ENCODE measurements around the gene NTSR1.
A peak's percentile ranks its signal among the peaks of the same experiment; 100 is the strongest.

Gene NTSR1

DNA sequence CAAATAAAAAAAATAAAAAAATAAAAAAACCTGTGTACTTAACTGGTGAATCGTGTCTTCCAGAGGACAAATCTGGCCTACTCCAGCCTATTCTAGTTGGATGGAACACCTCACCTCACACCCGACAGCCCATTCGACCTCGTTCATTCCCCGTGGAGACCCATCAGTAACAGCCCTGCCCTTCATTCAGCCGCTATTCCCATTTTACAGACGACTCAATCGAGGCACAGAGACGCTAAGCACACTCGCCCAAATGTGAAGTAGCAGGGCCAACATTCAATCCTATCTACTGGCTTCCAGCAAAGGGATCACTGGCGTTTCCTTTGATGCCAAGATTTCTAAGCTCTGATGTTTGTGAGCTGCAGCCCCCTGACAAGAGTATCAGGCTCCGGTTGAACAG lies 1.8 kb upstream of the NTSR1 start:
- H3K27me3 ChIP-seq (ENCODE audit: control insufficient read depth, insufficient read depth, low read length) = peaks cover 15% of the 10 kb centered on the region
- H3K36me3 ChIP-seq (ENCODE audit: control insufficient read depth, insufficient read depth, low read length) = no peaks in the 10 kb centered on the region
- H3K4me3 ChIP-seq (ENCODE audit: low read depth, low read length) = no peak overlapping the region
- H3K9ac ChIP-seq (ENCODE audit: low read depth, low read length) = no peak overlapping the region
- no peaks in the 10 kb centered on the region for H3K4me1 ChIP-seq (ENCODE audit: control insufficient read depth, insufficient read depth, low read length)
- H3K9me3 ChIP-seq (ENCODE audit: control insufficient read depth, insufficient read depth, low read length) = no peaks in the 10 kb centered on the region

- H3K27me3 ChIP-seq (ENCODE audit: control insufficient read depth, insufficient read depth, low read length) = peaks cover 15% of the 10 kb centered on the region
- H3K36me3 ChIP-seq (ENCODE audit: control insufficient read depth, insufficient read depth, low read length) = no peaks in the 10 kb centered on the region
- no peak overlapping the region for H3K9ac ChIP-seq (ENCODE audit: low read depth, low read length)
- no peak overlapping the region for H3K4me3 ChIP-seq (ENCODE audit: low read depth, low read length)
- H3K9me3 ChIP-seq (ENCODE audit: control insufficient read depth, insufficient read depth, low read length) = no peaks in the 10 kb centered on the region
- no peaks in the 10 kb centered on the region for H3K4me1 ChIP-seq (ENCODE audit: control insufficient read depth, insufficient read depth, low read length)
These were observed 1.2 kb upstream of the NTSR1 start for GRCh38 chr20:62707276-62707920.

DNA sequence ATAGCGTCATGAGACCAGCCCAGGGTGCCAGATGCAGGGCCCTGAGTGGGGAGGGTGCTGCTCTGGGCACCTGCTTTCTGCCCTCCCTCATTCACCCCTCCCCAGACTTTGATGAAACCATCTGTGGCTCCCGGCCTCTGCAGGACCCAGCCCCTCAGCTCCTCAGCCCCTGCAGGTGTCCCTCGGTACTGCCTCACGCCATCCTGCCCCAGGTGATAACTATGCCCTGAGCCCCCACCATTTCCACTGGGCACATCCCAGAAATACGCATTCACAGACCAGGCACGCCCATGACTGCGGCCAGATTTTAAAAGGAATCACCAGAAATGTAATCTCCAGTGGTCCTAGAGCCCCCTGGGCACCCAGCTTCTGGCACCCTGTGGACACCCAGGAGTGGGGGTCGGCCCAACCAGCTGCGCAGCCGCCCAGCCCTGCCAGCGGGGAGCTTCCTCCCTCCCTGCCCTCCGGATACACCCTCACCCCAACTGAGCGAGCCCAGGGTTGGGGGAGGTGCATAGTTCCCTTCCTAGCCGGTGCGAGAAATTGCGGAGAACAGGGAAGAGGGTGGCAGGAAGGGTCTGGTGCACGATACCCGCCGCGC lies 615 bp upstream of the NTSR1 start:
- Histone ChIP-seq H3K4me3 (ENCODE audit: low read depth, low read length) (peak overlapping the region; percentile 45), H3K36me3 (ENCODE audit: control insufficient read depth, insufficient read depth, low read length) (no peaks in the 10 kb centered on the region), H3K27me3 (ENCODE audit: control insufficient read depth, insufficient read depth, low read length) (peaks cover 15% of the 10 kb centered on the region), H3K4me1 (ENCODE audit: control insufficient read depth, insufficient read depth, low read length) (no peaks in the 10 kb centered on the region), H3K9me3 (ENCODE audit: control insufficient read depth, insufficient read depth, low read length) (no peaks in the 10 kb centered on the region), H3K9ac (ENCODE audit: low read depth, low read length) (no peak overlapping the region)

- Histone ChIP-seq H3K9me3 (ENCODE audit: control insufficient read depth, insufficient read depth, low read length) (no peaks in the 10 kb centered on the region), H3K27me3 (ENCODE audit: control insufficient read depth, insufficient read depth, low read length) (peaks cover 15% of the 10 kb centered on the region), H3K4me3 (ENCODE audit: low read depth, low read length) (peak overlapping the region; percentile 45), H3K36me3 (ENCODE audit: control insufficient read depth, insufficient read depth, low read length) (no peaks in the 10 kb centered on the region), H3K9ac (ENCODE audit: low read depth, low read length) (no peak overlapping the region), H3K4me1 (ENCODE audit: control insufficient read depth, insufficient read depth, low read length) (no peaks in the 10 kb centered on the region)
These were observed 885 bp downstream of the NTSR1 start for GRCh38 chr20:62709537-62709905.

DNA sequence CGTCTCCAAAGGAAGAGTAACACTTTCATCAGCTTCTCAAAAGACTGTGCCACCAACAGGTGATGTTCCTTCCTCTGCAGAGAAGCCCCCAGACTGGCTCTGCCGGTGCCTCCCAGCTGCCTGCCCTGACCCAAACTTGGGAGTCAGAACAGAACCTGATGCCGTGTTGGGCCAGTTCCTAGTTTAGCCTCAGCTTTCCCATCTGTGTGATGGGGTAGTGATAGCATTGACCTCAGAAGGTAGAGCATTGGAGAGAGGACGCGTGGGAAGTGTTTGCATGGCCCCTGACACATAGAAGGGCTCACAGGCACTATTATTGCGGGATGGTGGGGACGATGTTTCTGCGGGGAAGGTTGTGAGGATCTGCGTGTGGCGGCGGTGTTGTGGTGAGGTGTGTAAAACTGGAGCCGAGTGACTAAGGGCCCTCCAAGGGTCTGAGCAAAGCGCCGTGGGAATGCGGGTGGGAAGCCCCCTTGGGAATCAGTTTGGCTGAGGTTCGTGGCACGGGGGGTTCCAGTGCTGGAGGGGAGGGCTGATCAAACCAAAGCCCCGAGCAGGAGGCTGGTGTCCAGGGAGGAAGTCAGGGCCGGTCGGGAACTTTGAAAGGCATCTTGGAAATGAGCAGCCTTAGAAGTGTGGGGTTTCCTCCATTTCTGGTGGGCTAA lies 1.7 kb downstream of the NTSR1 start:
- Histone ChIP-seq H3K36me3 (ENCODE audit: control insufficient read depth, insufficient read depth, low read length) (no peaks in the 10 kb centered on the region), H3K4me1 (ENCODE audit: control insufficient read depth, insufficient read depth, low read length) (no peaks in the 10 kb centered on the region), H3K4me3 (ENCODE audit: low read depth, low read length) (no peak overlapping the region), H3K9me3 (ENCODE audit: control insufficient read depth, insufficient read depth, low read length) (no peaks in the 10 kb centered on the region), H3K9ac (ENCODE audit: low read depth, low read length) (no peak overlapping the region), H3K27me3 (ENCODE audit: control insufficient read depth, insufficient read depth, low read length) (peaks cover 15% of the 10 kb centered on the region)

- H3K4me3 ChIP-seq (ENCODE audit: low read depth, low read length) = no peak overlapping the region
- H3K36me3 ChIP-seq (ENCODE audit: control insufficient read depth, insufficient read depth, low read length) = no peaks in the 10 kb centered on the region
- no peaks in the 10 kb centered on the region for H3K4me1 ChIP-seq (ENCODE audit: control insufficient read depth, insufficient read depth, low read length)
- H3K9me3 ChIP-seq (ENCODE audit: control insufficient read depth, insufficient read depth, low read length) = no peaks in the 10 kb centered on the region
- peaks cover 15% of the 10 kb centered on the region for H3K27me3 ChIP-seq (ENCODE audit: control insufficient read depth, insufficient read depth, low read length)
- H3K9ac ChIP-seq (ENCODE audit: low read depth, low read length) = no peak overlapping the region
These were observed 2.5 kb downstream of the NTSR1 start for GRCh38 chr20:62710886-62711702.

DNA sequence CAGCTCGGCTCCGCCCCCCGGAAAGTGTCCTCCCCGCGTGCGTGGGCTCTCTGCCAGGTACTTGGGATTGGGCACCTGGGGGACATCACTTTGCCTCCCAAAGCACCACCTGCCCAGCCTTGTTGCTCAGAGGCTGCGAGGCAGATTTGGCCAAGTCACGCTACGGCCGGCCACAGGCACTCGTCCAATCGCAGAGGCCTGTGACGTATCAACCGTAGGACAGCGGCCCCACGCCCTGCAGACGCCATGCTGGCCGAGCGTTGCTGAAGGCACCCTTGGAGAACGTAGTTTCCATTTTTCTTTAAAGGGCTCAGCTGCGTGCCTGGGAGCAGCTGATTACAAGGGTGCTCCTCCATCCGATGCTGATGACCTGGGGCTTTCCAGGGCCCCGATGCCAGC lies 3.1 kb downstream of the NTSR1 start:
- peaks cover 15% of the 10 kb centered on the region for H3K27me3 ChIP-seq (ENCODE audit: control insufficient read depth, insufficient read depth, low read length)
- H3K9me3 ChIP-seq (ENCODE audit: control insufficient read depth, insufficient read depth, low read length) = no peaks in the 10 kb centered on the region
- H3K4me3 ChIP-seq (ENCODE audit: low read depth, low read length) = no peak overlapping the region
- no peaks in the 10 kb centered on the region for H3K4me1 ChIP-seq (ENCODE audit: control insufficient read depth, insufficient read depth, low read length)
- H3K9ac ChIP-seq (ENCODE audit: low read depth, low read length) = no peak overlapping the region
- H3K36me3 ChIP-seq (ENCODE audit: control insufficient read depth, insufficient read depth, low read length) = no peaks in the 10 kb centered on the region

DNA sequence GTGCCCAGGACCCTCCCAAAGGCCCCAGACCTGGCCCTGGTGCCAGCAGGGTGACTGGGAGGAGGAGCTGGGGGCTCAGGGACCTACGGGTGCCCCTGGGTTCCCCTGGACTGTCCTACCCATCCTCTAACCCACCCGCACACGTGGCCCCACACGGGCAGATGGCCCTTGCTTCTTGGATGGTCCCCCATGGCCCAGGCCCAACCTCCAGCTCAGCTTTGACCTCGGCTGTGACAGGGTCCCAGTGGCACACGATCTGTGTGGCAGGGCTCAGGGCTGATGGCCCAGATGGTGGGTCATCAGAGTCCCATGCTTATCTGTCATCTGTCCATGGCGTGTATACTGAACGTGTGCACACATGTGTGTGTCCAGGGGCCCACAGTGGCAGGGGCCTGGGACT lies 4.0 kb downstream of the NTSR1 start:
- Histone ChIP-seq H3K4me3 (ENCODE audit: low read depth, low read length) (no peak overlapping the region), H3K4me1 (ENCODE audit: control insufficient read depth, insufficient read depth, low read length) (no peaks in the 10 kb centered on the region), H3K27me3 (ENCODE audit: control insufficient read depth, insufficient read depth, low read length) (peaks cover 15% of the 10 kb centered on the region), H3K36me3 (ENCODE audit: control insufficient read depth, insufficient read depth, low read length) (no peaks in the 10 kb centered on the region), H3K9ac (ENCODE audit: low read depth, low read length) (no peak overlapping the region), H3K9me3 (ENCODE audit: control insufficient read depth, insufficient read depth, low read length) (no peaks in the 10 kb centered on the region)

GRCh38 chr20:62714006-62714405 lies 5.4 kb downstream of the NTSR1 start:
- no peaks in the 10 kb centered on the region for H3K9me3 ChIP-seq (ENCODE audit: control insufficient read depth, insufficient read depth, low read length)
- peaks cover 15% of the 10 kb centered on the region for H3K27me3 ChIP-seq (ENCODE audit: control insufficient read depth, insufficient read depth, low read length)
- H3K4me3 ChIP-seq (ENCODE audit: low read depth, low read length) = no peak overlapping the region
- no peaks in the 10 kb centered on the region for H3K4me1 ChIP-seq (ENCODE audit: control insufficient read depth, insufficient read depth, low read length)
- H3K9ac ChIP-seq (ENCODE audit: low read depth, low read length) = no peak overlapping the region
- no peaks in the 10 kb centered on the region for H3K36me3 ChIP-seq (ENCODE audit: control insufficient read depth, insufficient read depth, low read length)

- Histone ChIP-seq H3K4me1 (ENCODE audit: control insufficient read depth, insufficient read depth, low read length) (no peaks in the 10 kb centered on the region), H3K9ac (ENCODE audit: low read depth, low read length) (no peak overlapping the region), H3K9me3 (ENCODE audit: control insufficient read depth, insufficient read depth, low read length) (no peaks in the 10 kb centered on the region), H3K27me3 (ENCODE audit: control insufficient read depth, insufficient read depth, low read length) (peaks cover 8% of the 10 kb centered on the region), H3K4me3 (ENCODE audit: low read depth, low read length) (no peak overlapping the region), H3K36me3 (ENCODE audit: control insufficient read depth, insufficient read depth, low read length) (no peaks in the 10 kb centered on the region)
These were observed 6.2 kb downstream of the NTSR1 start for GRCh38 chr20:62714799-62715198.

DNA sequence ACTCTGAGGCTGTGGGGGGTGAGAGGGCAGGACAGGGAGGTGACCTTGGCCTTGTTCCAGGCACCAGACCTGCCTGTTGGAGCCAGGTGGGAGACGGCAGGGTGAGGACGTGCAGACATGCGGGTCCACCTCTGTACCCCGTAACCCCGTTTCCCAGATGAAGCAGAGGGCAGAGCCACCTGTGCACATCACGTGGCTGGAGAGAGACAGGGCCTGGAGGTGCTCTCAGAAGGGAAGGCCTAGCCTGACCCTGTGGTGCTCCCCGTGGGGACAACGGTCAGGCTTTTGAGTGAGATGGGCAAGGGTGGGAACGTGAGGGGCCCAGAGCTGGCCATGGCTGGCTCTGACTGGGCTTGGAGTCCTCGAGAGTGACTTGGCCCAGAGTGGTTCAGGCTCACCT lies 6.6 kb downstream of the NTSR1 start:
- Histone ChIP-seq H3K36me3 (ENCODE audit: control insufficient read depth, insufficient read depth, low read length) (no peaks in the 10 kb centered on the region), H3K4me3 (ENCODE audit: low read depth, low read length) (no peak overlapping the region), H3K9me3 (ENCODE audit: control insufficient read depth, insufficient read depth, low read length) (no peaks in the 10 kb centered on the region), H3K9ac (ENCODE audit: low read depth, low read length) (no peak overlapping the region), H3K4me1 (ENCODE audit: control insufficient read depth, insufficient read depth, low read length) (no peaks in the 10 kb centered on the region), H3K27me3 (ENCODE audit: control insufficient read depth, insufficient read depth, low read length) (peaks cover 4% of the 10 kb centered on the region)

Data from iPS-15b (cell line).